Lower leg skin (tissue), 3 donors: ENCODE data around the gene NOL4.
"Not testable (repeated sequence)": the region's sequence is repeated elsewhere in the genome, so short reads cannot be mapped to it uniquely, and the experiment has no call there.

Experiments used
- CTCF ChIP-seq, 3 donors: fragments of 450-650 bp; IDR thresholded peaks; one replicate each; pipeline ENCODE4 v1.5.1; 2016; ENCODE audit warnings: antibody characterized with exemption in 3 of 3, mild to moderate bottlenecking in 3 of 3, moderate library complexity in 2 of 3
- POLR2A ChIP-seq, 2 donors: fragments of 450-650 bp; IDR thresholded peaks; one replicate each; pipeline ENCODE4 v1.6.1; 2016 to 2017; ENCODE audit warnings: antibody characterized with exemption in 2 of 2, mild to moderate bottlenecking in 1 of 2, moderate library complexity in 1 of 2

- TF ChIP-seq CTCF, POLR2A (IDR thresholded peaks at IDR 0.05): not testable (repeated sequence)
These were observed 41.3 kb upstream of the NOL4 start for GRCh38 chr18:34266029-34266428.
